NT2/D1 (cell line): Measurements from ENCODE around the gene CGN.

ENCODE experiments used
- SUZ12 ChIP-seq: IDR thresholded peaks from 2 replicates; pipeline ENCODE4 v1.6.1; 2011; ENCODE audit not compliant: insufficient read length, insufficient read depth; ENCODE audit errors: extremely low read depth
- YY1 ChIP-seq: IDR thresholded peaks from 2 replicates; pipeline ENCODE4 v1.6.1; 2011; ENCODE audit not compliant: insufficient read length, insufficient read depth
- ZNF274 ChIP-seq: IDR thresholded peaks from 2 replicates; pipeline ENCODE4 v1.6.1; 2011; ENCODE audit warnings: mild to moderate bottlenecking, low read depth, low read length

DNA sequence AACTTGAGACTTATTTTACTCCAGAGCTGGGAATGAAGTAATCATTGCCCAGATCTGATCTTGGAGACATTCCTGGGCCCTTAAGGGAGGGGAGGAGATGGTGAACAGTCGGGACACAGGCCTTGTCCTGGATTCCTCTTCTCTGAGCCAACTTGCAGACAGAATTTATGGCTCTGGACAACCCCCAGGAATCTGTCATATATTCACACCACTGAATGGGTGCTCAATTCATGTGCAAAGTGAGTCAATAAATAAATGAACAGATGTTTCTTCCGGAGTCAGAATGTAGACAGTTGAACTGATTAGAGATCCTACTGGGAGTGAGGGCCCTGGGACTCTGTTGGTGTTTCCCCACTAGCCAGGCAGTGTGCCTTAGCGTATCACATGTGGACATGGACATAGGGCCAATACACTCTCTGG lies 31.5 kb downstream of the CGN start:
- TF ChIP-seq ZNF274 (no peak), YY1 (no peak), SUZ12 (no peak)
